22Rv1 (cell line): Measurements from ENCODE around the gene INSM1.

Experiments used
- ZFX ChIP-seq: fragments of 450-650 bp; IDR thresholded peaks from 2 replicates; pipeline ENCODE4 v1.6.1; 2017; ENCODE audit warnings: antibody characterized with exemption, borderline replicate concordance
- TF ChIP-seq, protein P1 (sequence below): fragments of 450-650 bp; IDR thresholded peaks from 2 replicates; pipeline ENCODE4 v1.5.1; 2017; ENCODE audit warnings: mild to moderate bottlenecking

DNA sequence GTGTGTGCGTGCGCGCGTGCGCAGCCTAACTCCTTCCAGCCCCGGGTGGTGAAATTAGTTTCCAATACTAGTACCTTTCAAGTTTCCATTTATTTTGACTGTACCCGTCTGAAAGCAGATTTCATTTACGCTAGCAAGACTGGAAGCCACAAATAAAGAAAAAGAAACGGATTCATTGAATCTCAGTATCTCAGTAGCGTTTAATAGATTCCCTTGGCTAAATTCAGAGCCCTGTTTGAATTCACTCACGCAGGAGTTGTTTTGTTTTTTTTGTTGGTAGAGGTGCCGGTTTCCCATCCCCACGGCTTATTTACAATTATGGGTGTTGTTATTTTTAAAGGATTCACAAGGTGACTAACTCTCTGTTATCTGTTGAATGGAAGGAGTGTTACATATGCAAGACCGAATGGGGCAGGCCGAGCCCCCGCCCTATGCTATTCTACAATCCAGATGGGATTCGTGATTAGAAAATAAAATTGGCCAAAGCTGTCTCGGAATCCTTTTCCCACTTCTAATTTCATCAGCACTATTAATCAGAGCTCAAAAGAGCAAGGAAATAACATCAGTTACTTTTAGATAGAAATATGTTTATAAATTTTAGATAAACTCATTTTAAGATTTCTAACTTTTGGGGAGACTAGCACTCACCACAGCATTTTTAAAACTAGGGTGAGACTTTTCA is 2.3 kb upstream of the INSM1 start:
- TF ChIP-seq, protein P1, sequence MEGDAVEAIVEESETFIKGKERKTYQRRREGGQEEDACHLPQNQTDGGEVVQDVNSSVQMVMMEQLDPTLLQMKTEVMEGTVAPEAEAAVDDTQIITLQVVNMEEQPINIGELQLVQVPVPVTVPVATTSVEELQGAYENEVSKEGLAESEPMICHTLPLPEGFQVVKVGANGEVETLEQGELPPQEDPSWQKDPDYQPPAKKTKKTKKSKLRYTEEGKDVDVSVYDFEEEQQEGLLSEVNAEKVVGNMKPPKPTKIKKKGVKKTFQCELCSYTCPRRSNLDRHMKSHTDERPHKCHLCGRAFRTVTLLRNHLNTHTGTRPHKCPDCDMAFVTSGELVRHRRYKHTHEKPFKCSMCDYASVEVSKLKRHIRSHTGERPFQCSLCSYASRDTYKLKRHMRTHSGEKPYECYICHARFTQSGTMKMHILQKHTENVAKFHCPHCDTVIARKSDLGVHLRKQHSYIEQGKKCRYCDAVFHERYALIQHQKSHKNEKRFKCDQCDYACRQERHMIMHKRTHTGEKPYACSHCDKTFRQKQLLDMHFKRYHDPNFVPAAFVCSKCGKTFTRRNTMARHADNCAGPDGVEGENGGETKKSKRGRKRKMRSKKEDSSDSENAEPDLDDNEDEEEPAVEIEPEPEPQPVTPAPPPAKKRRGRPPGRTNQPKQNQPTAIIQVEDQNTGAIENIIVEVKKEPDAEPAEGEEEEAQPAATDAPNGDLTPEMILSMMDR = no peak
- no peak for TF ChIP-seq ZFX
